HepG2 (cell line): Measurements from ENCODE around the gene SNRNP48. TPM values are rescaled to one million over a fixed set of nuclear protein-coding genes. Genes with fewer than 3 reads are reported as not detected.

ENCODE experiments used
- ATAC-seq: fragments of 200-7000 bp; cut with Tn5 transposase; 3 replicates; pipeline ENCODE4 v1.9.1; 2020; ENCODE audit warnings: mild to moderate bottlenecking, moderate library complexity
- BruUV-seq: library from RNA; stranded (reverse); fragments of 400-500 nt; replicated peaks from 2 replicates; lab custom pipeline; 2021; lab: Mats Ljungman, UMichigan
- CTCF ChIA-PET: fragments of 300-600 bp; formaldehyde crosslinking; extraction: SDS; loops from one replicate; lab custom pipeline; 2021; ENCODE audit warnings: low total read pairs, inconsistent platforms, low intra/inter-chr PET ratio; lab: Yijun Ruan, JAX
- POLR2A ChIA-PET: fragments of 350-600 bp; sonication (Branson Sonifier 250); formaldehyde crosslinking; loops from one replicate; lab custom pipeline; 2020; ENCODE audit warnings: antibody characterized with exemption, inconsistent platforms; lab: Yijun Ruan, JAX
- DNase-seq: peaks from one replicate; pipeline ENCODE4 v3.0.0-alpha.2; 2015; ENCODE audit warnings: low spot score
- FAIRE-seq: peaks from 3 replicates; lab custom pipeline; 2011; peaks lifted over from hg19 to GRCh38; lab: Jason Lieb, UNC
- H2AFZ ChIP-seq: one replicate; pipeline ENCODE4 v1.6.1; 2011; ENCODE audit warnings: low read length, inconsistent platforms
- H3K27ac ChIP-seq: fragments of 300-600 bp; 3 replicates; pipeline ENCODE4 v1.8.0; 2011; ENCODE audit warnings: mixed run types, mild to moderate bottlenecking, mixed read lengths, low read length, inconsistent platforms; ENCODE audit not compliant: insufficient read depth; ENCODE audit errors: extremely low read length
- H3K27me3 ChIP-seq, 2 experiments: fragments of 200-600 bp in 1 of 2; 2 replicates in 1 of 2; 3 replicates in 1 of 2; pipeline versions ENCODE4 v1.6.0 to v1.8.0; 2011; ENCODE audit warnings: low read length in 2 of 2, mild to moderate bottlenecking in 2 of 2, moderate library complexity in 2 of 2, inconsistent platforms in 1 of 2; ENCODE audit not compliant: insufficient read depth in 2 of 2, control insufficient read depth in 1 of 2
- H3K36me3 ChIP-seq, 2 experiments: fragments of 200-600 bp in 1 of 2; replicated peaks in 1 of 2; 2 replicates in 1 of 2; 3 replicates in 1 of 2; pipeline versions ENCODE4 v1.5.1 to v1.8.0; 2011; ENCODE audit warnings: low read length in 2 of 2, inconsistent platforms in 1 of 2; ENCODE audit not compliant: insufficient read depth in 2 of 2, control insufficient read depth in 1 of 2
- H3K4me1 ChIP-seq: 2 replicates; pipeline ENCODE4 v1.5.1; 2012; ENCODE audit warnings: low read length, inconsistent platforms; ENCODE audit not compliant: insufficient read depth
- H3K4me2 ChIP-seq: 2 replicates; pipeline ENCODE4 v1.6.0; 2011; ENCODE audit warnings: low read depth, low read length, inconsistent platforms
- H3K4me3 ChIP-seq, 3 experiments: fragments of 200-600 bp in 1 of 3; sonication (generic), shearing (Covaris generic) in 1 of 3; replicated peaks in 1 of 3; 2 replicates each; pipeline ENCODE4 v1.5.1; 2011 to 2016; ENCODE audit warnings: low read length in 3 of 3, inconsistent platforms in 2 of 3, low read depth in 2 of 3, mild to moderate bottlenecking in 2 of 3, control low read depth in 1 of 3, mixed read lengths in 1 of 3; ENCODE audit not compliant: insufficient read depth in 1 of 3
- H3K79me2 ChIP-seq: one replicate; pipeline ENCODE4 v1.6.1; 2011; ENCODE audit warnings: low read length, inconsistent platforms; ENCODE audit not compliant: insufficient read depth
- H3K9ac ChIP-seq: 2 replicates; pipeline ENCODE4 v1.6.0; 2011; ENCODE audit warnings: mild to moderate bottlenecking, low read depth, low read length, inconsistent platforms; ENCODE audit not compliant: insufficient read depth
- H3K9me3 ChIP-seq: 2 replicates; pipeline ENCODE4 v1.5.1; 2012; ENCODE audit warnings: mild to moderate bottlenecking, low read length
- H4K20me1 ChIP-seq: 2 replicates; pipeline ENCODE4 v1.6.0; 2011; ENCODE audit warnings: inconsistent platforms, mild to moderate bottlenecking, low read length, moderate library complexity; ENCODE audit not compliant: insufficient read depth
- DNMT3B ChIP-seq: conservative IDR thresholded peaks from 2 replicates; pipeline ENCODE4 v1.6.1; 2016; ENCODE audit warnings: missing biosample characterization, control low read depth
- FOXP1 ChIP-seq, 2 experiments: fragments of 450-650 bp in 1 of 2; IDR thresholded peaks; 2 replicates each; pipeline ENCODE4 v1.6.1; 2017 to 2018; ENCODE audit warnings: antibody characterized with exemption in 1 of 2
- HIVEP1 ChIP-seq: sonication (generic); formaldehyde crosslinking; IDR thresholded peaks from 2 replicates; pipeline ENCODE4 v1.4.0; 2020; ENCODE audit warnings: mild to moderate bottlenecking, missing genetic modification reagents
- HNF4A ChIP-seq: sonication (generic); formaldehyde crosslinking; IDR thresholded peaks from 2 replicates; pipeline ENCODE4 v1.4.0; 2020; ENCODE audit warnings: missing genetic modification reagents
- HNRNPH1 ChIP-seq: fragments of 200-400 bp; formaldehyde crosslinking; optimal IDR thresholded peaks from 2 replicates; pipeline ENCODE3; 2017; ENCODE audit warnings: mild to moderate bottlenecking, low read depth, low read length
- KAT7 ChIP-seq: IDR thresholded peaks from 2 replicates; pipeline ENCODE4 v1.6.1; 2018; ENCODE audit warnings: borderline replicate concordance, missing compliant biosample characterization
- PHB2 ChIP-seq: fragments of 450-650 bp; IDR thresholded peaks from 2 replicates; pipeline ENCODE4 v1.6.1; 2018; ENCODE audit not compliant: partially characterized antibody
- PTBP1 ChIP-seq: fragments of 200-400 bp; formaldehyde crosslinking; IDR thresholded peaks from 2 replicates; pipeline ENCODE4 v1.6.1; 2018; ENCODE audit warnings: low read length, low read depth; ENCODE audit not compliant: poor library complexity, severe bottlenecking
- SIN3A ChIP-seq: IDR thresholded peaks from 2 replicates; pipeline ENCODE4 v1.6.1; 2011; ENCODE audit warnings: low read depth, mild to moderate bottlenecking, control low read depth, low read length, borderline replicate concordance
- THAP9 ChIP-seq: sonication (generic); formaldehyde crosslinking; IDR thresholded peaks from 2 replicates; pipeline ENCODE4; 2020; ENCODE audit warnings: missing genetic modification reagents, mild to moderate bottlenecking, borderline replicate concordance
- ZKSCAN5 ChIP-seq: sonication (generic); formaldehyde crosslinking; IDR thresholded peaks from 2 replicates; pipeline ENCODE4 v1.5.1; 2020; ENCODE audit warnings: mild to moderate bottlenecking, missing genetic modification reagents
- ZNF253 ChIP-seq: sonication (generic); formaldehyde crosslinking; IDR thresholded peaks from 2 replicates; pipeline ENCODE4 v1.8.0; 2022; ENCODE audit warnings: mild to moderate bottlenecking, missing genetic modification reagents, borderline replicate concordance
- ZNF460 ChIP-seq: sonication (generic); formaldehyde crosslinking; IDR thresholded peaks from 2 replicates; pipeline ENCODE4 v1.5.1; 2020; ENCODE audit warnings: missing genetic modification reagents, mild to moderate bottlenecking, borderline replicate concordance
- ZNF782 ChIP-seq: sonication (generic); formaldehyde crosslinking; IDR thresholded peaks from 2 replicates; pipeline ENCODE4 v1.4.0; 2020; ENCODE audit warnings: missing genetic modification reagents, mild to moderate bottlenecking, borderline replicate concordance
- ZSCAN12 ChIP-seq: sonication (generic); formaldehyde crosslinking; IDR thresholded peaks from 2 replicates; pipeline ENCODE4 v1.9.0; 2021; ENCODE audit warnings: mild to moderate bottlenecking, missing genetic modification reagents
- WGBS: methylation state at CpG from one replicate; pipeline ENCODE4 v1.1.6; 2017; ENCODE audit warnings: low lambda C conversion rate; 5-methylcytosine and 5-hydroxymethylcytosine counted together
- in situ Hi-C: cut with HindIII; loops from 2 replicates; pipeline ENCODE4 v1.10.0; 2017; ENCODE audit warnings: low pct_unique_long_range_greater_than_20kb; ENCODE audit not compliant: extremely low pct_ligation_motif_present
- intact Hi-C: fragments of 100-400 bp; cut with micrococcal nuclease; formaldehyde crosslinking; loops from one replicate; pipeline ENCODE4 v1.10.0; 2022; ENCODE audit not compliant: unreplicated experiment
- polyA plus RNA-seq, 8 experiments: library from polyadenylated mRNA; depleted of rRNA in 3 of 8; stranded (reverse) in 7 of 8; unstranded in 1 of 8; fragments of >200 nt; fragmentation: Illumina TruSeq in 4 of 8; extraction: Trizol in 4 of 8; gene quantifications; 2 replicates each; pipeline versions ENCODE4 v1.2.1 to v1.2.3, GENCODE V29; 2011 to 2016; ENCODE audit warnings: low read depth in 4 of 8, missing spikeins in 1 of 8, mixed read lengths in 1 of 8; ENCODE audit not compliant: insufficient read depth in 1 of 8
- total RNA-seq, 5 experiments: library from RNA; depleted of rRNA; stranded (reverse); fragments of >200 nt; fragmentation: Illumina TruSeq; extraction: Trizol; gene quantifications; 2 replicates each; pipeline ENCODE4 v1.2.3, GENCODE V29; 2016; ENCODE audit warnings: low read depth in 1 of 5

SNRNP48 gene
- total and polyA plus RNA-seq, 2 of the 13 experiments (the other 11 are each of a cell fraction or from before 2014, with no cell fraction given): 17.5 to 47.5 TPM

GRCh38 chr6:7593229-7593628, 3.2 kb downstream of the SNRNP48 start:
- intact Hi-C loops: no loop called here

GRCh38 chr6:7594579-7595125, 4.7 kb downstream of the SNRNP48 start:
- no peak overlapping the region for H3K4me3 ChIP-seq
- ChIA-PET CTCF (no interaction called here), POLR2A (interaction anchor here (1.3 kb wide), 1 partner anchor 168 kb away, joined by 3 read pairs; no protein-coding TSS in a partner anchor)
- no peak overlapping the region for H3K9ac ChIP-seq
- peaks cover 22% of the 10 kb centered on the region for H4K20me1 ChIP-seq
- in situ Hi-C loops: no loop called here
- peaks cover 27% of the 10 kb centered on the region for H3K4me1 ChIP-seq
- no peak overlapping the region for H2AFZ ChIP-seq
- peaks cover 35% of the 10 kb centered on the region for H3K79me2 ChIP-seq
- intact Hi-C loops: no loop called here
- no peak for ATAC-seq
- H3K27me3 ChIP-seq: no peaks in the 10 kb centered on the region
- H3K27ac ChIP-seq: no peak overlapping the region
- no peak for DNase-seq
- H3K4me2 ChIP-seq: no peak overlapping the region
- H3K36me3 ChIP-seq: peaks cover 15 to 45% of the 10 kb centered on the region in 2 experiments
- WGBS: 95% methylated on average over 4 of the region's 4 CpGs
- no peak for TF ChIP-seq HIVEP1 (CRISPR knock-in tag)
- TF ChIP-seq DNMT3B (CRISPR knock-in tag): no peak
- no peak for TF ChIP-seq THAP9 (CRISPR knock-in tag)
- no peak for TF ChIP-seq PHB2
- no peak for TF ChIP-seq SIN3A
- no peak for TF ChIP-seq ZNF460 (CRISPR knock-in tag)
- no peak for TF ChIP-seq FOXP1 (IDR thresholded peaks at IDR 0.05)
- TF ChIP-seq FOXP1 (CRISPR knock-in tag; IDR thresholded peaks at IDR 0.05): no peak
- FAIRE-seq: no peak
- no TSS peak for BruUV-seq
- H3K9me3 ChIP-seq: no peaks in the 10 kb centered on the region

More at GRCh38 chr6:7593229-7593628, 3.2 kb downstream of the SNRNP48 start:
- no peaks in the 10 kb centered on the region for H3K27me3 ChIP-seq
- in situ Hi-C loops: no loop called here
- TF ChIP-seq ZKSCAN5 (CRISPR knock-in tag) (peak; percentile 70; the same call in 1 of the 2 replicates), KAT7 (CRISPR knock-in tag) (no peak), ZNF782 (no peak), ZNF253 (no peak), ZSCAN12 (CRISPR knock-in tag) (no peak), PTBP1 (no peak), HNF4A (CRISPR knock-in tag) (no peak), HNRNPH1 (no peak)
- no peaks in the 10 kb centered on the region for H3K9me3 ChIP-seq
- H4K20me1 ChIP-seq: peaks cover 22% of the 10 kb centered on the region
- H3K9ac ChIP-seq: no peak overlapping the region
- no peak for DNase-seq
- no TSS peak for BruUV-seq
- peaks cover 15 to 38% of the 10 kb centered on the region in 2 experiments for H3K36me3 ChIP-seq
- 0 out of 2 replicates have a peak overlapping the region, but pooled peaks have one; percentile 63 for H3K4me2 ChIP-seq
- CTCF ChIA-PET: no interaction called here
- no peak for ATAC-seq
- H3K4me3 ChIP-seq: no peak overlapping the region
- H3K79me2 ChIP-seq: peaks cover 36% of the 10 kb centered on the region
- peaks cover 34% of the 10 kb centered on the region for H3K4me1 ChIP-seq
- WGBS: 54% methylated on average over 1 of the region's 1 CpG
- no peak overlapping the region for H2AFZ ChIP-seq
- FAIRE-seq: peak; percentile 28
- POLR2A ChIA-PET: no interaction called here
- no peak overlapping the region for H3K27ac ChIP-seq
